Mesothelial cell of epicardium (in vitro differentiated cells): ENCODE results near the gene ZNF512B. TPM values are rescaled to one million over a fixed set of nuclear protein-coding genes. Genes with fewer than 3 reads are reported as not detected.

Experiments used
- DNase-seq, 2 experiments: peaks; one replicate each; pipeline ENCODE4 v3.0.0; 2021; ENCODE audit warnings: low spot score in 2 of 2; ENCODE audit not compliant: unreplicated experiment in 2 of 2
- H3K27ac Mint-ChIP-seq: 2 replicates; pipeline ENCODE4 v1.8.0; 2021; ENCODE audit warnings: mixed read lengths
- H3K27me3 Mint-ChIP-seq: 2 replicates; pipeline ENCODE4 v1.8.0; 2021; ENCODE audit warnings: low read depth, mixed read lengths
- H3K36me3 Mint-ChIP-seq: 2 replicates; pipeline ENCODE4 v1.8.0; 2021; ENCODE audit warnings: mixed read lengths
- H3K4me1 Mint-ChIP-seq: 2 replicates; pipeline ENCODE4 v1.8.0; 2021; ENCODE audit warnings: mixed read lengths
- H3K4me3 Mint-ChIP-seq: 2 replicates; pipeline ENCODE4 v1.8.0; 2021; ENCODE audit warnings: mild to moderate bottlenecking, moderate library complexity, mixed read lengths
- H3K9me3 Mint-ChIP-seq: 2 replicates; pipeline ENCODE4 v1.8.0; 2021; ENCODE audit warnings: mixed read lengths
- total RNA-seq: library from RNA; stranded (reverse); gene quantifications from 3 replicates; pipeline ENCODE4 v1.2.1, GENCODE V29; 2021
- TF ChIP-seq, protein P1 (sequence below): fragments of 200-600 bp; sonication (generic); IDR thresholded peaks from one replicate; pipeline ENCODE4 v1.5.0; 2021; ENCODE audit warnings: antibody characterized with exemption; ENCODE audit not compliant: unreplicated experiment

ZNF512B gene
- total RNA-seq, 1 donor from 2014 or later: 62.0 TPM

GRCh38 chr20:63953764-63954429 lies 15.8 kb downstream of the ZNF512B start:
- Mint-ChIP-seq H3K27ac (no peak overlapping the region), H3K4me1 (peaks cover 32% of the 10 kb centered on the region), H3K27me3 (no peaks in the 10 kb centered on the region), H3K36me3 (no peaks in the 10 kb centered on the region), H3K9me3 (no peaks in the 10 kb centered on the region), H3K4me3 (peak overlapping the region; percentile 78)
- DNase-seq: no peak
- TF ChIP-seq, protein P1, sequence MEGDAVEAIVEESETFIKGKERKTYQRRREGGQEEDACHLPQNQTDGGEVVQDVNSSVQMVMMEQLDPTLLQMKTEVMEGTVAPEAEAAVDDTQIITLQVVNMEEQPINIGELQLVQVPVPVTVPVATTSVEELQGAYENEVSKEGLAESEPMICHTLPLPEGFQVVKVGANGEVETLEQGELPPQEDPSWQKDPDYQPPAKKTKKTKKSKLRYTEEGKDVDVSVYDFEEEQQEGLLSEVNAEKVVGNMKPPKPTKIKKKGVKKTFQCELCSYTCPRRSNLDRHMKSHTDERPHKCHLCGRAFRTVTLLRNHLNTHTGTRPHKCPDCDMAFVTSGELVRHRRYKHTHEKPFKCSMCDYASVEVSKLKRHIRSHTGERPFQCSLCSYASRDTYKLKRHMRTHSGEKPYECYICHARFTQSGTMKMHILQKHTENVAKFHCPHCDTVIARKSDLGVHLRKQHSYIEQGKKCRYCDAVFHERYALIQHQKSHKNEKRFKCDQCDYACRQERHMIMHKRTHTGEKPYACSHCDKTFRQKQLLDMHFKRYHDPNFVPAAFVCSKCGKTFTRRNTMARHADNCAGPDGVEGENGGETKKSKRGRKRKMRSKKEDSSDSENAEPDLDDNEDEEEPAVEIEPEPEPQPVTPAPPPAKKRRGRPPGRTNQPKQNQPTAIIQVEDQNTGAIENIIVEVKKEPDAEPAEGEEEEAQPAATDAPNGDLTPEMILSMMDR: no peak

DNA sequence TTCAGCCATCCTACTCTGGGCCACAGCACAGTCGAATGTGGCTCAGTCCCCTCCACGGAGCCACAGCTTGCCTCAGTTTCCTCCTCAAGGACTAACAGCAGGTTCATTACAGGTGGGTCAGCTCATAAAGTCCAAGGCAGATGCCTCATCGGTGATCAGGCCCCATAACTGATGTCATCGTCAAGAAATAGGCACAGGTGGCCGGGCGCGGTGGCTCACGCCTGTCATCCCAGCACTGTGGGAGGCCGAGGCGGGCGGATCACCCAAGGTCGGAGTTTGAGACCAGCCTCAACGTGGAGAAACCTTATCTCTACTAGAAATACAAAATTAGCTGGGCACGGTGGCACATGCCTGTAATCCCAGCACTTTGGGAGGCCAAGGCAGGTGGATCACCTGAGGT lies 17.0 kb downstream of the ZNF512B start:
- Mint-ChIP-seq H3K27ac (no peak overlapping the region), H3K9me3 (no peaks in the 10 kb centered on the region), H3K4me1 (peaks cover 36% of the 10 kb centered on the region), H3K36me3 (peaks cover 1% of the 10 kb centered on the region), H3K27me3 (no peaks in the 10 kb centered on the region), H3K4me3 (no peak overlapping the region)
- TF ChIP-seq, protein P1: no peak
- DNase-seq: no peak

DNA sequence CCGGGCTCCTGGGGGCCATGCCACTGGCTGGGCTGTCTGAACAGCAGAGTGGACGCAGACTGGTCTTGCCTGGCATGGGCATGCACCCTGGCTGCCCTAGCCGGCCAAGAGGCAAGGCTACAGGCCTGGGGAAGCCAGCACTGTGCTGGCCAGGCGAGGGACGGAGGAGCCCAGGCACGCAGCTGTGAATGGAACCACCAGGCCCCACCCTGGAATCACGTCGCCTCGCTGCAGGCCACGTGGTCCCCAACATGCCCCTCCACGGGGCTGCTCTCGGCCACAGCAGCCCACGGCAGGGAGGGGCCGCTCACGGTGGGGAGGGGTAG lies 17.6 kb downstream of the ZNF512B start:
- Mint-ChIP-seq H3K27me3 (no peaks in the 10 kb centered on the region), H3K27ac (no peak overlapping the region), H3K36me3 (peaks cover 1% of the 10 kb centered on the region), H3K4me1 (peaks cover 35% of the 10 kb centered on the region), H3K4me3 (no peak overlapping the region), H3K9me3 (no peaks in the 10 kb centered on the region)
- no peak for DNase-seq
- TF ChIP-seq, protein P1: no peak

DNA sequence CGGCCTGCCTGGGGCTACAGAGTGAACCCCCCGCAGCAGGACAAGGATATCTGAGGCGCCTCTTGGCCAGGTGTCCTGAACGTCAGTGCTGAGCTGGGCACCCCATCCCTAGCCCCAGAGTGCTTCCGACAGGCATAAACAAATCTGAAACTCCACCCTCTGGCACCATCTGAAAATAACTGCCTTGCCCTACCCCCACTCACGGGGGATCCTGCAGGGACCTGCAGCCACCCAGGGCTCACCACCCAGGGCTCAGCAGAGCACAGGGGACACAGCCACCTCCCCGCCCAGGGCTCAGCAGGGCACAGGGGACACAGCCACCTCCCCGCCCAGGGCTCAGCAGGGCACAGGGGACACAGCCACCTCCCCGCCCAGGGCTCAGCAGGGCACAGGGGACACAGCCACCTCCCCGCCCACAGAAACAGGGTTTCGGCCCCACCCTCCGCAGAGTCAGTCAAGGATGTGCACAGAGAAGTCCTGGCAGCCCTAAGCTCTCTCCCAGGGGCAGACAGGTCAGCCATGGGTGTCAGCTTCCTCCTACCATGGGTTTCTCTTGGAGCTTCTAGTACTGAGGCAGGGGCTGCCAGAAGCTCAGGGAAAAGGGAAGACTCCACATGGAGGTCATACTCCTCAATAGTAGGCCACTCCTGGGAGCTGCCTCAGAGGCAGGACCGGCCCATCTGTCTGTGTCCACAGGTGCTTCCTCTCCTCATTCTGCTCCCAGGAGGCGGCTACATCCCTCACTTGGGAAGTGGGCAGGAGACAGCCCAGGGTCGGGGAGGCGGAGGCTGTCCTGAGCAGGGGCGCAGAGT lies 18.1 kb downstream of the ZNF512B start:
- H3K27ac Mint-ChIP-seq: no peak overlapping the region

DNA sequence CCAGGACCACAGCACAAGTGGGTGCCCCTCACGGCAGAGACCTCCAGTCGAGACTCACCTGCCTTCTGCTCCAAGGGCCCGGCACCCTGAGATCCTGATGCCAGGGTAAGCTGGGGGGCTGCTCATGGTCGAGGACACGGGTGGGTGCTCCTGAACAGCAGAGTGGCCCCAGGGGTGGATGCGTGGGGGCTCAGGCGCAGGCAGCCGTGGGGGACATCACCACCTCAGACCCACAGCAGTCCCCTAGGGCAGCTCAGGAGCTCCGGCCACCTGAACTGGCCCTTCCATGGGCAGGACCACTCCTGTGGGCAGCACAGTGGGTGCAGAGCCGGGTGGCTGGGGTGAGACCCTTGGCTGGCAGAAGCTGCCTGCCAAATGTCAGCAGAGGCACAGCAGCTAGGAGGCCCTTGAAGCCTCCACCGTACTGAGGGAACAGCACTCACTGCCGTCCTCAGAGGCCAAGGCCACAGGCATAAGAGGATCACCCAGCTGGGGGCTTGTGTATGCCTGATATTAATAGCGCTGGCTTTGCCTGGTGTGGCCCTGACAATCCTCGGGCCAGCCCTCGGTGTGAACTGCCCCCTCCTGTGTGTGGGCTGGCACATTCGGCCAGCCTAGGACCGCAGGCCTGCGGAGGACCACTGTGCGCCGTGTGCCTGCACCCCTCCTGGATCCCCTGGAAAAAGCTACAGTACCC lies 18.9 kb downstream of the ZNF512B start:
- TF ChIP-seq, protein P1: no peak
- Mint-ChIP-seq H3K27me3 (no peaks in the 10 kb centered on the region), H3K9me3 (no peaks in the 10 kb centered on the region), H3K36me3 (peaks cover 1% of the 10 kb centered on the region), H3K4me1 (peaks cover 35% of the 10 kb centered on the region), H3K27ac (no peak overlapping the region), H3K4me3 (no peak overlapping the region)
- no peak for DNase-seq

More for the DNA sequence above, 18.1 kb downstream of the ZNF512B start:
- H3K27me3 Mint-ChIP-seq: no peaks in the 10 kb centered on the region
- DNase-seq: no peak
- TF ChIP-seq, protein P1: no peak
- H3K4me1 Mint-ChIP-seq: peaks cover 35% of the 10 kb centered on the region
- H3K4me3 Mint-ChIP-seq: no peak overlapping the region
- H3K9me3 Mint-ChIP-seq: no peaks in the 10 kb centered on the region
- H3K36me3 Mint-ChIP-seq: peaks cover 1% of the 10 kb centered on the region
